Fibroblast of villous mesenchyme (primary cell): ENCODE measurements around the gene CD101. TPM values are rescaled to one million over a fixed set of nuclear protein-coding genes. Genes with fewer than 3 reads are reported as not detected.
A peak's percentile ranks its signal among the peaks of the same experiment; 100 is the strongest.

ENCODE experiments used
- DNase-seq: peaks from one replicate; pipeline ENCODE4 v3.0.0-alpha.2; 2010; ENCODE audit warnings: low read depth
- H3K4me3 ChIP-seq: 2 replicates; pipeline ENCODE4 v1.5.1; 2011; ENCODE audit warnings: low read depth, mild to moderate bottlenecking, low read length
- CTCF ChIP-seq: IDR thresholded peaks from 2 replicates; pipeline ENCODE4 v1.5.1; 2012; ENCODE audit warnings: low read depth, mild to moderate bottlenecking, low read length; ENCODE audit not compliant: insufficient read depth
- total RNA-seq: library from RNA; depleted of rRNA; stranded (reverse); fragments of >200 nt; gene quantifications from 2 replicates; pipeline ENCODE4 v1.2.3, GENCODE V29; 2012

The CD101 gene
- total RNA-seq, 1 donor: under 0.01 TPM

GRCh38 chr1:117059678-117060440 lies 58.3 kb downstream of the CD101 start, which contains the start of gene TTF2:
TTF2 (plus strand) TSS chr1:117060326; CDS start chr1:117060347, 21 bp downstream.
- peak within 1 kb of the TSS; percentile 92 for H3K4me3 ChIP-seq
- DNase-seq: peak; percentile 98
- TF ChIP-seq CTCF: peak; percentile 12

- peak; percentile 51 for DNase-seq
- TF ChIP-seq CTCF: no peak
- H3K4me3 ChIP-seq: peak overlapping the region; percentile 92
These were observed 59.1 kb downstream of the CD101 start for GRCh38 chr1:117060441-117061317.

GRCh38 chr1:117061986-117062415 lies 60.4 kb downstream of the CD101 start:
- DNase-seq: peak; percentile 74
- TF ChIP-seq CTCF: no peak
- no peak overlapping the region for H3K4me3 ChIP-seq

- no peak for DNase-seq
- no peak for TF ChIP-seq CTCF
- H3K4me3 ChIP-seq: no peak overlapping the region
These were observed 64.8 kb downstream of the CD101 start for GRCh38 chr1:117066367-117066766.

- TF ChIP-seq CTCF: peak; percentile 83
- no peak overlapping the region for H3K4me3 ChIP-seq
- peak; percentile 69 for DNase-seq
These were observed 66.2 kb downstream of the CD101 start for GRCh38 chr1:117067533-117068370.

GRCh38 chr1:117068580-117068979 lies 67.0 kb downstream of the CD101 start:
- no peak for DNase-seq
- no peak for TF ChIP-seq CTCF
- no peak overlapping the region for H3K4me3 ChIP-seq
